Measurements from ENCODE around the gene HBM.
"Not testable (repeated sequence)": the region's sequence is repeated elsewhere in the genome, so short reads cannot be mapped to it uniquely, and the experiment has no call there.

The HBM gene

DNA sequence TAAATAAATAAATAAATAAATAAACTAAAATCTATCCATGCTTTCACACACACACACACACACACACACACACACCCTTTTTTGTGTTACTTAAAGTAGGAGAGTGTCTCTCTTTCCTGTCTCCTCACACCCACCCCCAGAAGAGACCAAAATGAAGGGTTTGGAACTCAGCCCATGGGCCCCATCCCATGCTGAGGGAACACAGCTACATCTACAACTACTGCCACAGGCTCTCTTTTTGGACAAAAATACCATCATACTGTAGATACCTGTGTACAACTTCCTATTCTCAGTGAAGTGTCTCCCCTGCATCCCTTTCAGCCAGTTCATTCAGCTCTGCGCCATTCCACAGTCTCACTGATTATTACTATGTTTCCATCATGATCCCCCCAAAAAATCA, 5.0 kb downstream of the HBM start:
- no peak for DNase-seq
- TF ChIP-seq, protein P1, sequence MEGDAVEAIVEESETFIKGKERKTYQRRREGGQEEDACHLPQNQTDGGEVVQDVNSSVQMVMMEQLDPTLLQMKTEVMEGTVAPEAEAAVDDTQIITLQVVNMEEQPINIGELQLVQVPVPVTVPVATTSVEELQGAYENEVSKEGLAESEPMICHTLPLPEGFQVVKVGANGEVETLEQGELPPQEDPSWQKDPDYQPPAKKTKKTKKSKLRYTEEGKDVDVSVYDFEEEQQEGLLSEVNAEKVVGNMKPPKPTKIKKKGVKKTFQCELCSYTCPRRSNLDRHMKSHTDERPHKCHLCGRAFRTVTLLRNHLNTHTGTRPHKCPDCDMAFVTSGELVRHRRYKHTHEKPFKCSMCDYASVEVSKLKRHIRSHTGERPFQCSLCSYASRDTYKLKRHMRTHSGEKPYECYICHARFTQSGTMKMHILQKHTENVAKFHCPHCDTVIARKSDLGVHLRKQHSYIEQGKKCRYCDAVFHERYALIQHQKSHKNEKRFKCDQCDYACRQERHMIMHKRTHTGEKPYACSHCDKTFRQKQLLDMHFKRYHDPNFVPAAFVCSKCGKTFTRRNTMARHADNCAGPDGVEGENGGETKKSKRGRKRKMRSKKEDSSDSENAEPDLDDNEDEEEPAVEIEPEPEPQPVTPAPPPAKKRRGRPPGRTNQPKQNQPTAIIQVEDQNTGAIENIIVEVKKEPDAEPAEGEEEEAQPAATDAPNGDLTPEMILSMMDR (IDR thresholded peaks at IDR 0.05): no peak
- Histone ChIP-seq H3K27me3 (peaks cover 6 to 78% of the 10 kb centered on the region in 2 donors), H3K9me3 (no peaks in the 10 kb centered on the region), H3K4me1 (peaks cover 3 to 9% (median 7%) of the 10 kb centered on the region in 4 donors), H3K27ac (no peak overlapping the region), H3K4me3 (no peak overlapping the region), H3K36me3 (no peaks in the 10 kb centered on the region)
- intact Hi-C loops (cut with DNase I; ENCODE audit: low total_unique reads): no loop called here

DNA sequence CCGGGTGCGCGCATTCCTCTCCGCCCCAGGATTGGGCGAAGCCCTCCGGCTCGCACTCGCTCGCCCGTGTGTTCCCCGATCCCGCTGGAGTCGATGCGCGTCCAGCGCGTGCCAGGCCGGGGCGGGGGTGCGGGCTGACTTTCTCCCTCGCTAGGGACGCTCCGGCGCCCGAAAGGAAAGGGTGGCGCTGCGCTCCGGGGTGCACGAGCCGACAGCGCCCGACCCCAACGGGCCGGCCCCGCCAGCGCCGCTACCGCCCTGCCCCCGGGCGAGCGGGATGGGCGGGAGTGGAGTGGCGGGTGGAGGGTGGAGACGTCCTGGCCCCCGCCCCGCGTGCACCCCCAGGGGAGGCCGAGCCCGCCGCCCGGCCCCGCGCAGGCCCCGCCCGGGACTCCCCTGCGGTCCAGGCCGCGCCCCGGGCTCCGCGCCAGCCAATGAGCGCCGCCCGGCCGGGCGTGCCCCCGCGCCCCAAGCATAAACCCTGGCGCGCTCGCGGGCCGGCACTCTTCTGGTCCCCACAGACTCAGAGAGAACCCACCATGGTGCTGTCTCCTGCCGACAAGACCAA, 6.7 kb downstream of the HBM start, which contains the start of gene HBA2:
Gene HBA2, plus strand, starts transcription at position 503 of the 568 bp plus-strand sequence. Its CDS starts 37 bp downstream, at position 540.
- intact Hi-C loops (cut with DNase I; ENCODE audit: low total_unique reads); H3K36me3 ChIP-seq: not testable (repeated sequence)

DNA sequence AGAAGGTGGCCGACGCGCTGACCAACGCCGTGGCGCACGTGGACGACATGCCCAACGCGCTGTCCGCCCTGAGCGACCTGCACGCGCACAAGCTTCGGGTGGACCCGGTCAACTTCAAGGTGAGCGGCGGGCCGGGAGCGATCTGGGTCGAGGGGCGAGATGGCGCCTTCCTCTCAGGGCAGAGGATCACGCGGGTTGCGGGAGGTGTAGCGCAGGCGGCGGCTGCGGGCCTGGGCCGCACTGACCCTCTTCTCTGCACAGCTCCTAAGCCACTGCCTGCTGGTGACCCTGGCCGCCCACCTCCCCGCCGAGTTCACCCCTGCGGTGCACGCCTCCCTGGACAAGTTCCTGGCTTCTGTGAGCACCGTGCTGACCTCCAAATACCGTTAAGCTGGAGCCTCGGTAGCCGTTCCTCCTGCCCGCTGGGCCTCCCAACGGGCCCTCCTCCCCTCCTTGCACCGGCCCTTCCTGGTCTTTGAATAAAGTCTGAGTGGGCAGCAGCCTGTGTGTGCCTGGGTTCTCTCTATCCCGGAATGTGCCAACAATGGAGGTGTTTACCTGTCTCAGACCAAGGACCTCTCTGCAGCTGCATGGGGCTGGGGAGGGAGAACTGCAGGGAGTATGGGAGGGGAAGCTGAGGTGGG, 7.6 kb downstream of the HBM start:
- H3K4me3 ChIP-seq; intact Hi-C loops (cut with DNase I; ENCODE audit: low total_unique reads); H3K4me1 ChIP-seq; H3K36me3 ChIP-seq; H3K27ac ChIP-seq; H3K9me3 ChIP-seq; DNase-seq: not testable (repeated sequence)
- peaks cover 0 to 70% of the 10 kb centered on the region in 2 donors for H3K27me3 ChIP-seq

More for the DNA sequence above, 6.7 kb downstream of the HBM start, which contains the start of gene HBA2:
- not testable (repeated sequence) for H3K27ac ChIP-seq, H3K4me3 ChIP-seq, DNase-seq, H3K9me3 ChIP-seq, H3K4me1 ChIP-seq
- H3K27me3 ChIP-seq: peaks cover 0 to 70% of the 10 kb centered on the region in 2 donors

DNA sequence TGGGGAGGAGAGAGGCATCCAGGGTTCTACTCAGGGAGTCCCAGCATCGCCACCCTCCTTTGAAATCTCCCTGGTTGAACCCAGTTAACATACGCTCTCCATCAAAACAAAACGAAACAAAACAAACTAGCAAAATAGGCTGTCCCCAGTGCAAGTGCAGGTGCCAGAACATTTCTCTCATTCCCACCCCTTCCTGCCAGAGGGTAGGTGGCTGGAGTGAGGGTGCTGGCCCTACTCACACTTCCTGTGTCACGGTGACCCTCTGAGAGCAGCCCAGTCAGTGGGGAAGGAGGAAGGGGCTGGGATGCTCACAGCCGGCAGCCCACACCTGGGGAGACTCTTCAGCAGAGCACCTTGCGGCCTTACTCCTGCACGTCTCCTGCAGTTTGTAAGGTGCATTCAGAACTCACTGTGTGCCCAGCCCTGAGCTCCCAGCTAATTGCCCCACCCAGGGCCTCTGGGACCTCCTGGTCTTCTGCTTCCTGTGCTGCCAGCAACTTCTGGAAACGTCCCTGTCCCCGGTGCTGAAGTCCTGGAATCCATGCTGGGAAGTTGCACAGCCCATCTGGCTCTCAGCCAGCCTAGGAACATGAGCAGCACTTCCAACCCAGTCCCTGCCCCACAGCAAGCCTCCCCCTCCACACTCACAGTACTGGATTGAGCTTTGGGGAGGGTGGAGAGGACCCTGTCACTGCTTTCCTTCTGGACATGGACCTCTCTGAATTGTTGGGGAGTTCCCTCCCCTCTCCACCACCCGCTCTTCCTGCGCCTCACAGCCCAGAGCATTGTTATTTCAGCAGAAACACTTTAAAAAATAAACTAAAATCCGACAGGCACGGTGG, 8.4 kb downstream of the HBM start:
- H3K27me3 ChIP-seq: peaks cover 0 to 70% of the 10 kb centered on the region in 2 donors
- H3K4me3 ChIP-seq; H3K4me1 ChIP-seq; intact Hi-C loops (cut with DNase I; ENCODE audit: low total_unique reads); H3K36me3 ChIP-seq; DNase-seq; H3K27ac ChIP-seq; H3K9me3 ChIP-seq: not testable (repeated sequence)

DNA sequence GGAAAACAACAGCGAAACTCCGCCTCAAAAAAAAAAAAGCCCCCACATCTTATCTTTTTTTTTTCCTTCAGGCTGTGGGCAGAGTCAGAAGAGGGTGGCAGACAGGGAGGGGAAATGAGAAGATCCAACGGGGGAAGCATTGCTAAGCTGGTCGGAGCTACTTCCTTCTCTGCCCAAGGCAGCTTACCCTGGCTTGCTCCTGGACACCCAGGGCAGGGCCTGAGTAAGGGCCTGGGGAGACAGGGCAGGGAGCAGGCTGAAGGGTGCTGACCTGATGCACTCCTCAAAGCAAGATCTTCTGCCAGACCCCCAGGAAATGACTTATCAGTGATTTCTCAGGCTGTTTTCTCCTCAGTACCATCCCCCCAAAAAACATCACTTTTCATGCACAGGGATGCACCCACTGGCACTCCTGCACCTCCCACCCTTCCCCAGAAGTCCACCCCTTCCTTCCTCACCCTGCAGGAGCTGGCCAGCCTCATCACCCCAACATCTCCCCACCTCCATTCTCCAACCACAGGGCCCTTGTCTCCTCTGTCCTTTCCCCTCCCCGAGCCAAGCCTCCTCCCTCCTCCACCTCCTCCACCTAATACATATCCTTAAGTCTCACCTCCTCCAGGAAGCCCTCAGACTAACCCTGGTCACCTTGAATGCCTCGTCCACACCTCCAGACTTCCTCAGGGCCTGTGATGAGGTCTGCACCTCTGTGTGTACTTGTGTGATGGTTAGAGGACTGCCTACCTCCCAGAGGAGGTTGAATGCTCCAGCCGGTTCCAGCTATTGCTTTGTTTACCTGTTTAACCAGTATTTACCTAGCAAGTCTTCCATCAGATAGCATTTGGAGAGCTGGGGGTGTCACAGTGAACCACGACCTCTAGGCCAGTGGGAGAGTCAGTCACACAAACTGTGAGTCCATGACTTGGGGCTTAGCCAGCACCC, 9.5 kb downstream of the HBM start:
- Histone ChIP-seq H3K4me3 (no peak overlapping the region), H3K4me1 (peaks cover 0 to 10% (median 6%) of the 10 kb centered on the region in 4 donors), H3K27me3 (peaks cover 0 to 73% of the 10 kb centered on the region in 2 donors), H3K9me3 (no peaks in the 10 kb centered on the region), H3K36me3 (no peaks in the 10 kb centered on the region), H3K27ac (no peak overlapping the region)
- DNase-seq: no peak
- intact Hi-C loops (cut with DNase I; ENCODE audit: low total_unique reads): no loop called here
- TF ChIP-seq, protein P1 (IDR thresholded peaks at IDR 0.05): no peak

DNA sequence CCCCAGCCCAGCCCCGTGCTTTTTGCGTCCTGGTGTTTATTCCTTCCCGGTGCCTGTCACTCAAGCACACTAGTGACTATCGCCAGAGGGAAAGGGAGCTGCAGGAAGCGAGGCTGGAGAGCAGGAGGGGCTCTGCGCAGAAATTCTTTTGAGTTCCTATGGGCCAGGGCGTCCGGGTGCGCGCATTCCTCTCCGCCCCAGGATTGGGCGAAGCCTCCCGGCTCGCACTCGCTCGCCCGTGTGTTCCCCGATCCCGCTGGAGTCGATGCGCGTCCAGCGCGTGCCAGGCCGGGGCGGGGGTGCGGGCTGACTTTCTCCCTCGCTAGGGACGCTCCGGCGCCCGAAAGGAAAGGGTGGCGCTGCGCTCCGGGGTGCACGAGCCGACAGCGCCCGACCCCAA, 10.2 kb downstream of the HBM start:
- not testable (repeated sequence) for DNase-seq

DNA sequence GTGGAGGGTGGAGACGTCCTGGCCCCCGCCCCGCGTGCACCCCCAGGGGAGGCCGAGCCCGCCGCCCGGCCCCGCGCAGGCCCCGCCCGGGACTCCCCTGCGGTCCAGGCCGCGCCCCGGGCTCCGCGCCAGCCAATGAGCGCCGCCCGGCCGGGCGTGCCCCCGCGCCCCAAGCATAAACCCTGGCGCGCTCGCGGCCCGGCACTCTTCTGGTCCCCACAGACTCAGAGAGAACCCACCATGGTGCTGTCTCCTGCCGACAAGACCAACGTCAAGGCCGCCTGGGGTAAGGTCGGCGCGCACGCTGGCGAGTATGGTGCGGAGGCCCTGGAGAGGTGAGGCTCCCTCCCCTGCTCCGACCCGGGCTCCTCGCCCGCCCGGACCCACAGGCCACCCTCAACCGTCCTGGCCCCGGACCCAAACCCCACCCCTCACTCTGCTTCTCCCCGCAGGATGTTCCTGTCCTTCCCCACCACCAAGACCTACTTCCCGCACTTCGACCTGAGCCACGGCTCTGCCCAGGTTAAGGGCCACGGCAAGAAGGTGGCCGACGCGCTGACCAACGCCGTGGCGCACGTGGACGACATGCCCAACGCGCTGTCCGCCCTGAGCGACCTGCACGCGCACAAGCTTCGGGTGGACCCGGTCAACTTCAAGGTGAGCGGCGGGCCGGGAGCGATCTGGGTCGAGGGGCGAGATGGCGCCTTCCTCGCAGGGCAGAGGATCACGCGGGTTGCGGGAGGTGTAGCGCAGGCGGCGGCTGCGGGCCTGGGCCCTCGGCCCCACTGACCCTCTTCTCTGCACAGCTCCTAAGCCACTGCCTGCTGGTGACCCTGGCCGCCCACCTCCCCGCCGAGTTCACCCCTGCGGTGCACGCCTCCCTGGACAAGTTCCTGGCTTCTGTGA, 11.0 kb downstream of the HBM start, which contains the start of gene HBA1:
Gene HBA1, plus strand, starts transcription at position 204 of the 906 bp plus-strand sequence. Its CDS starts 37 bp downstream, at position 241.
- Histone ChIP-seq H3K4me1 (peaks cover 10 to 24% (median 19%) of the 10 kb centered on the region in 4 donors), H3K27me3 (peaks cover 0 to 69% of the 10 kb centered on the region in 2 donors)
- H3K27ac ChIP-seq; DNase-seq; H3K4me3 ChIP-seq; H3K36me3 ChIP-seq; intact Hi-C loops (cut with DNase I; ENCODE audit: low total_unique reads); H3K9me3 ChIP-seq: not testable (repeated sequence)

More for the DNA sequence above, 10.2 kb downstream of the HBM start:
- Histone ChIP-seq H3K27me3 (peaks cover 0 to 73% of the 10 kb centered on the region in 2 donors), H3K4me1 (peaks cover 5 to 18% (median 14%) of the 10 kb centered on the region in 4 donors)
- H3K27ac ChIP-seq; H3K4me3 ChIP-seq; H3K36me3 ChIP-seq; intact Hi-C loops (cut with DNase I; ENCODE audit: low total_unique reads); H3K9me3 ChIP-seq: not testable (repeated sequence)

All from tibial artery (tissue), 4 donors.